ENCODE data around the gene MYBPC2. TPM values are rescaled to one million over a fixed set of nuclear protein-coding genes. Genes with fewer than 3 reads are reported as not detected.

The MYBPC2 gene
- total RNA-seq, 2 experiments from 2014 or later, result 0.11 to 0.59 TPM

DNA sequence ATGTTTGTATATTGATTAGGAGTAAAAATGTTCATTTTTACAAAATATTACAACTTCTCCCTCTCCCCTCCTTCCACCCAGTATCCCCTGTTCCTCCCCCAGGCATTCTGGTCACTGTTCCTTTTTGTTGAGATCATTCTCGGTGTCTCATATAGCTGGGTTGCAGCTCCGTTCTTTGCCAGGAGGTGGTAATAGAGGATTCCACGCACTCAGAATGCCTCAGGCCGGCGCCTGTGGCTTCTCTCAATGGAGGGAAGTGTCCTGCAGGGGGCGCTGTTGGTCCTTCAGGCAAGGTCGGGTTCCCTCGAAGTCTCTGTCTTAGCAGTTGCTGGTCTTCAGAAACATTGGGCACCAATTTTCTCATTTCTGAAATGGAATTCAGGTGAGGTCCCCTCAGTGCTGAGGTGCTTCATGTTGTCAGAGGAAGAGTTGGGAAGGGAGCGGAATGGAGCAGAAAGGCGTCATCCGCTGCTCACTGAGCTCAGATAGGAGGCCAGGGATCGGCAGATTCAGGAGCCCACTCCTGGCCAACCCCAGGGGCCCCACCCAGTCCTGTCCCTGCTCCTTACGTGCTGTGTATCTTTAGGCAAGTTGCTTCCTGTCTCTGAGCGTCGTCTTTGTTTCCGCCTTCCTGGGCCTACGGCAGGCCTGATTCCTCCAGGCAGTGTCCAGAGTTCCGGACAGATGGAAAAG is 54.3 kb downstream of the MYBPC2 start:
- Mint-ChIP-seq H3K9me3 (peaks cover 5% of the 10 kb centered on the region), H3K4me1 (ENCODE audit: low read depth) (peaks cover 16% of the 10 kb centered on the region), H3K4me3 (no peak overlapping the region), H3K27me3 (no peaks in the 10 kb centered on the region), H3K27ac (no peak overlapping the region), H3K36me3 (ENCODE audit: low read depth) (peaks cover 21% of the 10 kb centered on the region)
- ChIA-PET CTCF (interaction anchor here (0.6 to 1.8 kb wide), 8 partner anchors 8 to 146 kb away, joined by 3 to 6 read pairs (median 4); partner anchors contain the start of gene JOSD2), POLR2A (interaction anchor here (1.0 kb wide), 1 partner anchor 24 kb away, joined by 3 read pairs; the partner anchor contains the start of gene JOSD2)
- DNase-seq, result peak; percentile 90
- TF ChIP-seq, protein P1, sequence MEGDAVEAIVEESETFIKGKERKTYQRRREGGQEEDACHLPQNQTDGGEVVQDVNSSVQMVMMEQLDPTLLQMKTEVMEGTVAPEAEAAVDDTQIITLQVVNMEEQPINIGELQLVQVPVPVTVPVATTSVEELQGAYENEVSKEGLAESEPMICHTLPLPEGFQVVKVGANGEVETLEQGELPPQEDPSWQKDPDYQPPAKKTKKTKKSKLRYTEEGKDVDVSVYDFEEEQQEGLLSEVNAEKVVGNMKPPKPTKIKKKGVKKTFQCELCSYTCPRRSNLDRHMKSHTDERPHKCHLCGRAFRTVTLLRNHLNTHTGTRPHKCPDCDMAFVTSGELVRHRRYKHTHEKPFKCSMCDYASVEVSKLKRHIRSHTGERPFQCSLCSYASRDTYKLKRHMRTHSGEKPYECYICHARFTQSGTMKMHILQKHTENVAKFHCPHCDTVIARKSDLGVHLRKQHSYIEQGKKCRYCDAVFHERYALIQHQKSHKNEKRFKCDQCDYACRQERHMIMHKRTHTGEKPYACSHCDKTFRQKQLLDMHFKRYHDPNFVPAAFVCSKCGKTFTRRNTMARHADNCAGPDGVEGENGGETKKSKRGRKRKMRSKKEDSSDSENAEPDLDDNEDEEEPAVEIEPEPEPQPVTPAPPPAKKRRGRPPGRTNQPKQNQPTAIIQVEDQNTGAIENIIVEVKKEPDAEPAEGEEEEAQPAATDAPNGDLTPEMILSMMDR (IDR thresholded peaks at IDR 0.05), result peak; percentile 74
- intact Hi-C loops (cut with micrococcal nuclease), result no loop called here
- peak; percentile 78 for ATAC-seq

DNA sequence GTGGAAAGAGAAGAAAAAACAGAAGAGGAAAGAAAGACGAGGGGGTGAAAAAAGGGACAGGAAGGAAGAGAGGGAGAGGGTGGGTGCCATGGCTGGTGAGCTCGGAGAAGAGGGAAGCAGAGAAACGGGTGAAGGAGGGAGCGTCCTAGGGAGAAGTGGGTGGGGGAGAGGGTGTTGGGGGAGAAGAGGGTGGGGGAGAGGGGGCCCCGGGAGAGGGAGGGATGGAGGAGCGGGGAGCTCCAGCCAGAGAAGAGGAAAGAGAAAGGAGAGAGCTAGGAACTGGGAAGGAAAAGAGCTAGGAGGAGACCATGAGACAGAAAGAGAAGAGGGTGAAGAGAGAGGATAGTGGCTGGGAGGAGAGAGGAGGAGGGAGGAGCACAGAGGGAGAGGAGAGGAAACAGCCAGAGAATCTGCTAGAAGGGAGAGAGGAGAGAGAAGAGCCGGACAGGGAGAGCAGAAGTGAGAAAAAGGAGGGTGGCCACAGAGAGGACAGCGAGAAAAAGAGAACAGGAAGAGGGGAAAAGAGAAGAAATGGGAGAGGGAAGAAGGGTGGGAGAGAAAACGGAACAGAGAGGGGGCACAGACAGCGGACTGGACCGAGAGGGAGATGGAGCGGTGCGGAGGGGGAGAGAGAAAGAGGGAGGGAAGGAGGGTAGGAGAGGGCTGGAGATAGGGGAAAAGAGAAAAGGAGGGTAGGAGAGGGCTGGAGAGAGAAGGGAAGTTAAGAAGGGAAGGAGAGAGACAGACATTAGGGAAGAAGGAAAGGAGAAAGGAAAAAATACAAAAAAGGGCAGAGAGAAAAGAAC is 55.9 kb downstream of the MYBPC2 start:
- CTCF ChIA-PET, result no interaction called here
- TF ChIP-seq, protein P1 (IDR thresholded peaks at IDR 0.05), result no peak

DNA sequence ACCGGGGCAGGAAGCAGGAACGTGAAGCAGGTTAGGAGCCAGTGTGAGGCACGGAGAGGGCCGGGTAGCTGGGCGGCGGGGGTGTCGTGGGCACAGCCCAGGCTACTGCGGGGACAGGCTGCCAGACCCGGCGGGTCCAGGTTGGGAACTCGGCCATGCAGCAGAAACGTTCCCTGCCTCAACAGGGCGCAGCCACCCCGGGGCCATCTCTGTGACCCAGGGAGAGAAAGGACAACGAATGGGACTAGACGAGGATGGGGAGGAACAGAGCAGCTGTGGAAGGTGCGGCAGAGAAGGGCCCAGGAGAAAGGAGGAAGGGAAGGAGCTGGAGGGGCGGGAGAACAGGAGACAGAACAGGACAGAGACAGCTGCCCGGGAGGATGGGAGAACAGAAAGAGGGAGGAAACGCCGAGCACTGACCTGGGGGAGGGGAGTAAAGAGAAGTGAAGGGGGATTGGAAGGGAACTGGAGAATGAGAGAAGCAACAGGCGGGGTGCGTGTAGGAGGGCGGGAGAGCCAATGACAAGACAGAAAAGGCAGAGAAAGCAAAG is 56.8 kb downstream of the MYBPC2 start:
- Mint-ChIP-seq H3K36me3 (ENCODE audit: low read depth) (peaks cover 18% of the 10 kb centered on the region), H3K27me3 (no peaks in the 10 kb centered on the region), H3K9me3 (peaks cover 5% of the 10 kb centered on the region), H3K4me1 (ENCODE audit: low read depth) (peaks cover 21% of the 10 kb centered on the region), H3K27ac (no peak overlapping the region), H3K4me3 (no peak overlapping the region)
- CTCF ChIA-PET, result interaction anchor here (0.6 kb wide), 1 partner anchor 46 kb away, joined by 3 read pairs; no protein-coding TSS in a partner anchor
- DNase-seq (no peak), ATAC-seq (no peak)
- intact Hi-C loops (cut with micrococcal nuclease), result no loop called here
- TF ChIP-seq, protein P1 (IDR thresholded peaks at IDR 0.05), result no peak
- POLR2A ChIA-PET, result no interaction called here

More for the DNA sequence above, 55.9 kb downstream of the MYBPC2 start:
- H3K9me3 Mint-ChIP-seq, result peaks cover 5% of the 10 kb centered on the region
- POLR2A ChIA-PET, result no interaction called here
- ATAC-seq (no peak), DNase-seq (no peak)
- peaks cover 18% of the 10 kb centered on the region for H3K36me3 Mint-ChIP-seq (ENCODE audit: low read depth)
- H3K27me3 Mint-ChIP-seq, result no peaks in the 10 kb centered on the region
- no peak overlapping the region for H3K4me3 Mint-ChIP-seq
- peaks cover 21% of the 10 kb centered on the region for H3K4me1 Mint-ChIP-seq (ENCODE audit: low read depth)
- H3K27ac Mint-ChIP-seq, result no peak overlapping the region
- intact Hi-C loops (cut with micrococcal nuclease), result no loop called here

DNA sequence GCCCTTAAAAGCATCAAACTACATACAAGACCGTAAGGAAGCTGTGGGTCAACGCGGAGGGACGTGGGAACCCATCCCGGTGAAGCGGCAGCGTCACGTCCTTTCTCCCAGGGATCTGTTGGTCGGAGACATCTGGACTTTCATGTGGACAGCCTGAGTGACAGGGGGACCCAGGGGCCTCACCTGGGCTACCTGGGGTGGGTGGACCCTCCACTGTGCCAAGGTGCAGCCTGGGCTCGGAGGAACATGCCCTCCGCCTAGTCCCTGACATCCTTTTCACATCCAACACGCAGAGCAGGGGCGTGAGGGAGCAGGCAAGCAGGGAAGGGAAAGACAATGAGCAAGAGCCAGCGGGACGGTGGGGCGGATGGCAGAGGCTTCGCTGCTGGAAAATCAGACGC is 57.7 kb downstream of the MYBPC2 start:
- no peak for ATAC-seq
- TF ChIP-seq, protein P1 (IDR thresholded peaks at IDR 0.05), result no peak
- intact Hi-C loops (cut with micrococcal nuclease), result no loop called here
- H3K4me3 Mint-ChIP-seq, result no peak overlapping the region
- DNase-seq, result no peak
- peaks cover 15% of the 10 kb centered on the region for H3K36me3 Mint-ChIP-seq (ENCODE audit: low read depth)
- CTCF ChIA-PET, result interaction anchor here (0.8 kb wide), 1 partner anchor 47 kb away, joined by 3 read pairs; no protein-coding TSS in a partner anchor
- no peaks in the 10 kb centered on the region for H3K27me3 Mint-ChIP-seq
- peaks cover 21% of the 10 kb centered on the region for H3K4me1 Mint-ChIP-seq (ENCODE audit: low read depth)
- H3K9me3 Mint-ChIP-seq, result peaks cover 5% of the 10 kb centered on the region
- POLR2A ChIA-PET, result no interaction called here
- H3K27ac Mint-ChIP-seq, result no peak overlapping the region
